GM19468 (cell line): ENCODE data around the gene YKT6.

Experiments used
- ATAC-seq: cut with Tn5 transposase; IDR thresholded peaks from one replicate; pipeline ENCODE4 v1.9.1; 2021; ENCODE audit warnings: mild to moderate bottlenecking, moderate library complexity, moderate number of reproducible peaks; ENCODE audit not compliant: unreplicated experiment; ENCODE audit errors: extremely low read depth

YKT6 gene

GRCh38 chr7:44249639-44250234, 49.0 kb downstream of the YKT6 start:
- no peak for ATAC-seq

GRCh38 chr7:44251269-44251668, 50.5 kb downstream of the YKT6 start:
- ATAC-seq = no peak

DNA sequence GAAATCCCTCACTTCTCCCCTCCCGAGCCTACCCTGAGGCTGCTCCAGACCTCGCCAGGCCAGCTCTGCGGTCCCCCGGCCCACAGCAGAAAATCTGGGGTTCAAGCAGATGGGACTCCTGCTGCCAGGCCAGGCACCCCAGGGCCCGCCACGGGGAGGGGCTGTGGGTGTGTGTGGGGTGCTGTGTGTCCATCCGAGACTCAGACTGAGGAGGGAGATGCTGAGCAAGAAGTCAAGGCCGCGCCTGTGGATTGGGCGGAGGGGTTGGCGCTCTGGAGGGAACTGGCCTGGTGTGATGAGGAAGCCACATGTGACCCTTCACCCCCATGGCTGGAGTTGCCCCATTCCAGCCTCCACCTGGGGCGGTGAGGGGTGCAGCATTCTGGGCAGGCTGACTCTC, 51.1 kb downstream of the YKT6 start:
- no peak for ATAC-seq

DNA sequence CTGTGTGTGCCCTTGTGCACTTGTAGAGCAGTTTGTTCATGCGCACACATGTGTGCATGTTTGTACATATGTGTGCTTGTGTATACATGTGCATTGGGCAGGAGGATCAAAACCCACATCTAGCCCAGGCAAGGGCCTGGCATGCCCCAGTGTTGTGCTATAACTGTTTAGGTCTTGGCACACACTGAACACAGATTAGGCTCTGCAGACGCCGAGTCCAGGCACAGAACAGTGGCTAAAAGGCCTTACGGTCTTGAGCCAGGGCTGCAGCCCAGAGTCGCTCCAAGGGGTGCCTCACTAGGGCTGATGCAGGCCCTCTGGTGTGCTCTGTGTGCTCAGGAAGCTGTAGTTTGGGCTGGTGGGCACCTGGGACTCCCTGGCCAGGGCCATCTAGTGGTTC, 55.7 kb downstream of the YKT6 start:
- no peak for ATAC-seq

- no peak for ATAC-seq
These were observed 56.4 kb downstream of the YKT6 start for GRCh38 chr7:44257213-44257612.

DNA sequence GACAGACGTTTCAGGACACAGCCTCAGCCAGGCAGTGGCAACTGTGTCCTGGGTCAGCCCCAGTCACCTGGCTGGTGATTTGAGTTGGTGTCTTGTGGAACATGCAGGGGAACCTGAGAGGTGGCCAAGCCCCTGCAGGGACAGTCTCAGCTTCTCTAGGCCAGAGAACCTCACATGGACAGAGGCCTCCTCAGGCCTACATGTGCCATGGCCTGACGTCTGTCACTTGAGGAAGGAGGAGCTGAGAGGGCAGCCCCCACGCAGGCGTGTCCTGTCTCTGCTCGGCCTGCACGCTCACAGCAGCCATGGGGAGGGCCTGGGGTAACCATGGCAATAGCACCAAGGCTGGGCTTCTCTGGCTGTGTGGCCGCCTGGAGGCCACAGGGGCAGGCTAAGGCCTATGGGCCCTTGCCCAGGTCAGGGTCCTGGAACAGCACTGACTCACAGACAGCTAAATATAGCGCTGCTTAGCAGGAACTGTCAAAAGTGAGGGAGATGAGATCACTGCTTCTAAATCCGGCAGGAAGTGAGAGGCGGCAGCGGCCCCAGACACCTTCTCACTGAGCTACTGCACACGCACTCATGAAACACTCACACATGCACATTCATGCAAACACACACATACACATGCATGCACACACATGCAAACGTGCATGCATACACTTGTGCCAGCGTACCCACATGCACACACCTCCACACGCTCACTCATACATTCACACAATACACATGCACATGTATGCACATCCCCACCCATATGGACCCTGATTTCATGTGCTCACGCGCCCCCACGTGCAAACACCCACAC, 57.0 kb downstream of the YKT6 start:
- ATAC-seq = peak; percentile 84

- ATAC-seq = no peak
These were observed 57.6 kb downstream of the YKT6 start for GRCh38 chr7:44258423-44258760.

DNA sequence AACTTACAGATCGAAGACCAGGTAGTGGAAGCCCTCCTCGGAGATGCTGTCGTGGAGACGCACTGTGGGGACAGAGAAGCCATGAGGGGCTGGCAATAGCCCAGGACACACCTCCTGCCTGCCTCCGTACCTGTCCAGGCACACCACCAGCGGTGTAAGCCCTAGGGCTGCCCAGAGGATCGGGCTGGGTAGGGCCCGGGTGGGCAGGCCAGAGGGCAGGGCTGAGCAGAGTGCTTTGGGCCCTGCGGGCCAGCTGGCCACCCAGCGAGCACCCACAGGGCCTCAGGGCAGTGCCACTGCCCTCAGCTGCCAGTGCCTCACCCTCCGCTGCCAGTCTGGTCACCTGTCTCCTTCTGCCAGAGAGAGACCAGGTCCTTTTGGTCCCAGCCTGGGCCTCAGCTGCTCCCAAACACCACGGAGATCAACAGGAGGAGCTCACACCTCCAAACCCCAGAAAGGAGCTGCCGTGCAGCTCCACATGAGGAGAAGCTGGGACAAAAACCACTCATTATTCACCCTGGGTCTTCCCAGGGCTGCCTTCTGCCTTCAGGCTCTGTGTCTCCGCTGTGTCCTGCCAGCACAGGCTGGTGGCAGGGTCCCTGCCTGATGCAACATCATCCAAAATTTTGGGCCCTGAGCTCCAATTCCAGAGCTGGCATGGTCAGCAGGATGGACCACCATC, 58.2 kb downstream of the YKT6 start:
- ATAC-seq = no peak

DNA sequence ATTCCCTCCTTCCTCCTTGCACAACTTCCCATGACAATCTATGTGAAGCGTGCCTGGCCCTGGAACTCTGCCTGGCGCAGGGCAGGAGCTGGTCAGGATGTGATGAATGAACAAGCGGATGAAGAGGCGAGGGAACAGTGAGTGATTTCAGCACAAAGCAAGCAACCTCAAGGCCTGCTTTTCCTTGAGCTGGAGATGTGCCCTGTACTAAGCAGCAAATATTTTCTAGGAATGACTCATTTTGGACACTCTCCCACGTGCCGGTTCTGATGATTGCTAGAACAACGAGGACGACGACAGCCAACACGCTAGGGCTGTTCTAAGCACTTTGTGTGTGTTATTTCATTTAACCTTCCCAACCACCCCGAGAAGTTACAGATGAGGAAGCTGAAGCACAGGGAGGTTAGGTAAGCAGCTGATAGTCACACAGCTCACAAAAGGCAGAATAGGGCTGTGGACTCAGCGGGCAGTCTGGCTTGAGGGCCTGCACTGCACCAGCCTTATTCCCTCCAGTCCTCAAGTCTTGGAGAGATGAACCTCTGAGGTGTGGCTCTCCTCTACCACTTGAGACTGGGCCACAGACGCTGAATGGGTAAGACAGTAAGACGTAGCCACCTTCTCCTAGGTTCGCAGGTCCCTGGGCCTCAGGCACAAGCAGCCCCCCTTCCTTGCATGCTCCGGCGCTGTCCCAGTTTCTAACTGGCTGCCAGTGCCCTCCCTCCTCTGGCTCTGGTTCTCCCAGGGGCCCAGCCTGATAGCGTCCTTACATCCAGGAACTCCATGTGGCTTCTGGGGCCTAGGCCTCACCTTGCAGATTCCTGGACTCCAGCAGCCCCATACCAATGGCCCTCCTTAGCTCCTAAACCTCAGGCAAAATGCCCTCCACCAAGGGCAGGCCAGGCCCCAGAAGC, 59.0 kb downstream of the YKT6 start:
- no peak for ATAC-seq

DNA sequence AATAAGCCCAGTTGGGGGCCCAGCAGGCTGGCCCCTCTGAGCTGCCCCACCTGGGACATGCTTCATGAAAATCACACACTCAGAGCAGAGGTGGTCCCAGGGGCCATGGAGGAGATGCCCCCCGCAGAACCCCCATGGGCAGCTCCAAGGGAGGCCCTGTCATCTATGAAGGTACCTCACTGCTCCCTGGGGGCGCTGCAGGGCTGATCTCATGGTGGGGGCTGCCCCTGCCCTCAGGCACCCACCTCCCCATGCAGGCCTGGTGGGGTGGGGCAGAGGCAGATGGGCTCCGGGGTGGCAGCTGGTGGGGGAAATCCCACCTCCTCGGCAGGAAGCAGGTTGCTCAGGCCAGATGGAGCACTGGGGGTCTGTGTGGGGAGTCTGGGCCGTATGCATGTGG, 60.5 kb downstream of the YKT6 start:
- no peak for ATAC-seq

DNA sequence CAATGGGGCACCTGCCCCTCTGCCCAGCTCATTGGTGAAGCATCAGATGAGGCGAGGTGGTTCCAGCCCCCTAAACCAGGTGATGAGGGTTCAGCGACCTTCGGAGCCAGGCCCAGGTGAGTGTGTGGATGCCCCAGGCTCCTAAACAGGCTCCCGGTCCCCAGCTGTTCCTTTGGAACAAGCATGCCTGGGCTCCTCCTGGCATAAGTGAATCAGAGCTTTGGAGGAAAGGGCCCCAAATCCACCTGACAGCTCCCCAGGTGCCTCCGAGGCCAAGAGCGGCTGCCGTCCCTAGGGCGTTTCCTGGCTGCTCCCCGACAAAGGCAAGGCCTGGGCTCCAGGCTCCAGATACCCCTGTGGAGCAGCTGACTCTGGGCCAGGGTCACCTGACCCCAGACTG, 61.3 kb downstream of the YKT6 start:
- ATAC-seq = no peak

GRCh38 chr7:44263326-44264082, 62.7 kb downstream of the YKT6 start:
- no peak for ATAC-seq
